ENCODE measurements around the gene ELMO1.

The ELMO1 gene

GRCh38 chr7:36855330-36855729 is 593.3 kb downstream of the ELMO1 start:
- no peaks in the 10 kb centered on the region for H3K27me3 ChIP-seq (replicated peaks in 2 of 5; ENCODE audit: control insufficient read depth in 4 of 5, insufficient read depth in 5 of 5, low read length in 4 of 5)
- H3K4me3 ChIP-seq (ENCODE audit: control insufficient read depth in 1 of 7, extremely low read depth in 1 of 7, insufficient read depth in 4 of 7, low read depth in 2 of 7, low read length in 6 of 7), result no peak overlapping the region
- peaks cover 0 to 6% (median 0%) of the 10 kb centered on the region in 4 experiments for H3K4me1 ChIP-seq (ENCODE audit: control extremely low read depth in 1 of 4, control insufficient read depth in 4 of 4, insufficient read depth in 4 of 4, low read length in 3 of 4)
- H3K9me3 ChIP-seq (ENCODE audit: control extremely low read depth in 1 of 5, control insufficient read depth in 4 of 5, insufficient read depth in 2 of 5, low read depth in 1 of 5, low read length in 4 of 5), result no peaks in the 10 kb centered on the region
- 96% methylated on average over 12 of the region's 15 CpGs for WGBS (ENCODE audit: insufficient coverage)
- H3K36me3 ChIP-seq (ENCODE audit: control insufficient read depth in 4 of 4, insufficient read depth in 4 of 4, low read length in 3 of 4), result peaks cover 37 to 78% (median 56%) of the 10 kb centered on the region in 4 experiments
- CTCF ChIA-PET, result interaction anchor here (1.1 to 1.3 kb wide), 2 partner anchors 8 to 327 kb away, joined by 3 read pairs; no protein-coding TSS in a partner anchor
- no peak overlapping the region for H3K27ac ChIP-seq (ENCODE audit: insufficient read depth in 1 of 2, low read depth in 1 of 2, low read length in 2 of 2, poor library complexity in 1 of 2, severe bottlenecking in 2 of 2)
- POLR2A ChIA-PET, result no interaction called here
- DNase-seq, result no peak

DNA sequence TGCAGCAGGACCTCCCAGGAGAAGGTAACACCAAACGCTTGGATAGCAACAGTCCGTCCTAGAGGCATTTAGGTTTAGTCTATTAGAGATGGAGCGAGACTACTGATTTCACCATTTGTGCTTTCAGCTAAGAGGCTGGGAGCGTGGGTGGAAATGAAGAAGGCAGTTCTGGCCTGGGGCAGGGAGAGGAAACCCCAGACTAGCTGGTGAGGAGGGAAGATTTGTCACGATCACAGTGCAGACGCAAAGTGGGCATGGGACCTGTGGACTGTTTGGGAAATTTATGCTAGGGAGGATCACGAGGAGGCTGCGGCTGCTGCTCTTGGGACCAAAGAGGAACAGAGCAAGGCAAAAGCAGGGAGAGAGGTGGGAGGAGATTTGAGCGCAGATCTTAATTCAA is 594.0 kb downstream of the ELMO1 start:
- H3K9me3 ChIP-seq (ENCODE audit: control extremely low read depth in 1 of 5, control insufficient read depth in 4 of 5, insufficient read depth in 2 of 5, low read depth in 1 of 5, low read length in 4 of 5), result no peaks in the 10 kb centered on the region
- POLR2A ChIA-PET, result no interaction called here
- H3K36me3 ChIP-seq (ENCODE audit: control insufficient read depth in 4 of 4, insufficient read depth in 4 of 4, low read length in 3 of 4), result peaks cover 35 to 71% (median 52%) of the 10 kb centered on the region in 4 experiments
- H3K27me3 ChIP-seq (replicated peaks in 2 of 5; ENCODE audit: control insufficient read depth in 4 of 5, insufficient read depth in 5 of 5, low read length in 4 of 5), result no peaks in the 10 kb centered on the region
- no peak overlapping the region for H3K4me3 ChIP-seq (ENCODE audit: control insufficient read depth in 1 of 7, extremely low read depth in 1 of 7, insufficient read depth in 4 of 7, low read depth in 2 of 7, low read length in 6 of 7)
- H3K27ac ChIP-seq (ENCODE audit: insufficient read depth in 1 of 2, low read depth in 1 of 2, low read length in 2 of 2, poor library complexity in 1 of 2, severe bottlenecking in 2 of 2), result no peak overlapping the region
- CTCF ChIA-PET, result interaction anchor here (1.3 kb wide), 1 partner anchor 9 kb away, joined by 3 read pairs; no protein-coding TSS in a partner anchor
- DNase-seq, result no peak
- peaks cover 0 to 6% (median 0%) of the 10 kb centered on the region in 4 experiments for H3K4me1 ChIP-seq (ENCODE audit: control extremely low read depth in 1 of 4, control insufficient read depth in 4 of 4, insufficient read depth in 4 of 4, low read length in 3 of 4)
- 99% methylated on average over 9 of the region's 9 CpGs for WGBS (ENCODE audit: insufficient coverage)

GRCh38 chr7:36852931-36853330 is 595.7 kb downstream of the ELMO1 start:
- peaks cover 0 to 6% (median 0%) of the 10 kb centered on the region in 4 experiments for H3K4me1 ChIP-seq (ENCODE audit: control extremely low read depth in 1 of 4, control insufficient read depth in 4 of 4, insufficient read depth in 4 of 4, low read length in 3 of 4)
- H3K9me3 ChIP-seq (ENCODE audit: control extremely low read depth in 1 of 5, control insufficient read depth in 4 of 5, insufficient read depth in 2 of 5, low read depth in 1 of 5, low read length in 4 of 5), result peaks cover 0 to 7% (median 1%) of the 10 kb centered on the region in 5 experiments
- H3K4me3 ChIP-seq (ENCODE audit: control insufficient read depth in 1 of 7, extremely low read depth in 1 of 7, insufficient read depth in 4 of 7, low read depth in 2 of 7, low read length in 6 of 7), result no peak overlapping the region
- no peak overlapping the region for H3K27ac ChIP-seq (ENCODE audit: insufficient read depth in 1 of 2, low read depth in 1 of 2, low read length in 2 of 2, poor library complexity in 1 of 2, severe bottlenecking in 2 of 2)
- no peak for DNase-seq
- no CpG with 5 or more reads among the region's 1 CpG for whole genome bisulfite sequencing (ENCODE audit: insufficient coverage)
- H3K27me3 ChIP-seq (replicated peaks in 2 of 5; ENCODE audit: control insufficient read depth in 4 of 5, insufficient read depth in 5 of 5, low read length in 4 of 5), result no peaks in the 10 kb centered on the region
- ChIA-PET POLR2A (no interaction called here), CTCF (no interaction called here)
- peaks cover 22 to 55% (median 42%) of the 10 kb centered on the region in 4 experiments for H3K36me3 ChIP-seq (ENCODE audit: control insufficient read depth in 4 of 4, insufficient read depth in 4 of 4, low read length in 3 of 4)

GRCh38 chr7:36852017-36852416 is 596.6 kb downstream of the ELMO1 start:
- H3K27me3 ChIP-seq (replicated peaks in 2 of 5; ENCODE audit: control insufficient read depth in 4 of 5, insufficient read depth in 5 of 5, low read length in 4 of 5), result no peaks in the 10 kb centered on the region
- peaks cover 17 to 46% (median 35%) of the 10 kb centered on the region in 4 experiments for H3K36me3 ChIP-seq (ENCODE audit: control insufficient read depth in 4 of 4, insufficient read depth in 4 of 4, low read length in 3 of 4)
- H3K4me1 ChIP-seq (ENCODE audit: control extremely low read depth in 1 of 4, control insufficient read depth in 4 of 4, insufficient read depth in 4 of 4, low read length in 3 of 4), result peaks cover 0 to 6% (median 0%) of the 10 kb centered on the region in 4 experiments
- ChIA-PET POLR2A (no interaction called here), CTCF (no interaction called here)
- H3K9me3 ChIP-seq (ENCODE audit: control extremely low read depth in 1 of 5, control insufficient read depth in 4 of 5, insufficient read depth in 2 of 5, low read depth in 1 of 5, low read length in 4 of 5), result peaks cover 0 to 15% (median 5%) of the 10 kb centered on the region in 5 experiments
- WGBS (ENCODE audit: insufficient coverage), result 90% methylated on average over 3 of the region's 5 CpGs
- H3K4me3 ChIP-seq (ENCODE audit: control insufficient read depth in 1 of 7, extremely low read depth in 1 of 7, insufficient read depth in 4 of 7, low read depth in 2 of 7, low read length in 6 of 7), result no peak overlapping the region
- no peak overlapping the region for H3K27ac ChIP-seq (ENCODE audit: insufficient read depth in 1 of 2, low read depth in 1 of 2, low read length in 2 of 2, poor library complexity in 1 of 2, severe bottlenecking in 2 of 2)
- peak in 2 of 3 donors; percentile 48 to 65 for DNase-seq

DNA sequence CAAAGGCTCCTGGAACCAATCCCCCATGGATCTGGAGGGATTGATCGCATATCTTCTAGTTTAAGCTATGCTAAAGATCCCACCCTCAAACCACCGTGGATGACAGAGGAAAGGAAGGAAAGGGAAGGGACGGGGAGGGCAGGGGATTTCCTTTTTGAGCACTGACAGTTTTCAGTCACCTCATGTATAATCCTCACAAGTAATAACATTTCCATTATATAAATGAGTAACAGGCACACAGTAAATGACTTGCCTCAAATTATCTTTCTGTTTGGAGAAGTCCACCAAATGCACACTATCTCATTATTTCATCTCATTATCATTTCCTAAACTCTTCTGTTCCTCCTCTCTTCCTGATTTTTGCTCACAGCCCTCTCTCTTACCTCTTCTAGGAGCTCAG is 597.3 kb downstream of the ELMO1 start:
- CTCF ChIA-PET, result no interaction called here
- DNase-seq, result peak in 1 of 3 donors; percentile 32
- Histone ChIP-seq H3K27ac (ENCODE audit: insufficient read depth in 1 of 2, low read depth in 1 of 2, low read length in 2 of 2, poor library complexity in 1 of 2, severe bottlenecking in 2 of 2) (no peak overlapping the region), H3K9me3 (ENCODE audit: control extremely low read depth in 1 of 5, control insufficient read depth in 4 of 5, insufficient read depth in 2 of 5, low read depth in 1 of 5, low read length in 4 of 5) (peaks cover 0 to 15% (median 5%) of the 10 kb centered on the region in 5 experiments), H3K4me1 (ENCODE audit: control extremely low read depth in 1 of 4, control insufficient read depth in 4 of 4, insufficient read depth in 4 of 4, low read length in 3 of 4) (peaks cover 0 to 6% (median 0%) of the 10 kb centered on the region in 4 experiments), H3K36me3 (ENCODE audit: control insufficient read depth in 4 of 4, insufficient read depth in 4 of 4, low read length in 3 of 4) (peaks cover 15 to 39% (median 30%) of the 10 kb centered on the region in 4 experiments), H3K4me3 (ENCODE audit: control insufficient read depth in 1 of 7, extremely low read depth in 1 of 7, insufficient read depth in 4 of 7, low read depth in 2 of 7, low read length in 6 of 7) (no peak overlapping the region), H3K27me3 (replicated peaks in 2 of 5; ENCODE audit: control insufficient read depth in 4 of 5, insufficient read depth in 5 of 5, low read length in 4 of 5) (no peaks in the 10 kb centered on the region)
- WGBS (ENCODE audit: insufficient coverage), result 33% methylated on average over 3 of the region's 3 CpGs
- POLR2A ChIA-PET, result no interaction called here

GRCh38 chr7:36847946-36848345 is 600.7 kb downstream of the ELMO1 start:
- ChIA-PET POLR2A (no interaction called here), CTCF (no interaction called here)
- H3K27me3 ChIP-seq (replicated peaks in 2 of 5; ENCODE audit: control insufficient read depth in 4 of 5, insufficient read depth in 5 of 5, low read length in 4 of 5), result no peaks in the 10 kb centered on the region
- DNase-seq, result no peak
- WGBS (ENCODE audit: insufficient coverage), result 82% methylated on average over 1 of the region's 4 CpGs
- H3K4me3 ChIP-seq (ENCODE audit: control insufficient read depth in 1 of 7, extremely low read depth in 1 of 7, insufficient read depth in 4 of 7, low read depth in 2 of 7, low read length in 6 of 7), result no peak overlapping the region
- peaks cover 0 to 15% (median 5%) of the 10 kb centered on the region in 5 experiments for H3K9me3 ChIP-seq (ENCODE audit: control extremely low read depth in 1 of 5, control insufficient read depth in 4 of 5, insufficient read depth in 2 of 5, low read depth in 1 of 5, low read length in 4 of 5)
- peaks cover 0 to 6% (median 0%) of the 10 kb centered on the region in 4 experiments for H3K4me1 ChIP-seq (ENCODE audit: control extremely low read depth in 1 of 4, control insufficient read depth in 4 of 4, insufficient read depth in 4 of 4, low read length in 3 of 4)
- peaks cover 2 to 6% (median 3%) of the 10 kb centered on the region in 4 experiments for H3K36me3 ChIP-seq (ENCODE audit: control insufficient read depth in 4 of 4, insufficient read depth in 4 of 4, low read length in 3 of 4)
- H3K27ac ChIP-seq (ENCODE audit: insufficient read depth in 1 of 2, low read depth in 1 of 2, low read length in 2 of 2, poor library complexity in 1 of 2, severe bottlenecking in 2 of 2), result no peak overlapping the region

DNA sequence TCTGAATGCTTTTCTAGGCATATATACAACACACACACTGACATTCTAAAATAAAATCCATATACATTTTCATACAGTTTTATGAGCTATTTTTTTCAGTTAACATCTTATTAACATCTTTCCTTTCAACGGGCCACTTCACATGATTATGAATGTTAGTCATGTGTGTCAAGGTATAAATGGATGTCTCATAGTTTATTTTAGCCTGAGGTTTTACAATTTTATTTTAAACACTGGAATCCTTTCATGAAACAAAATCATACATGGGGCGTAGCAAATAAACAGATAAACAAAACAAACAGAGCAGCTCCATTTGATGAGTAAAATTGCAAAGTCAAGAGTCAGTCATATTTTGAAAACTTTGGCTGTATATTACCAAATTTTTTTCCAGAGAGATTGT is 604.3 kb downstream of the ELMO1 start:
- CTCF ChIA-PET, result no interaction called here
- Histone ChIP-seq H3K27ac (ENCODE audit: insufficient read depth in 1 of 2, low read depth in 1 of 2, low read length in 2 of 2, poor library complexity in 1 of 2, severe bottlenecking in 2 of 2) (no peak overlapping the region), H3K4me1 (ENCODE audit: control extremely low read depth in 1 of 4, control insufficient read depth in 4 of 4, insufficient read depth in 4 of 4, low read length in 3 of 4) (peaks cover 0 to 2% (median 0%) of the 10 kb centered on the region in 4 experiments), H3K9me3 (ENCODE audit: control extremely low read depth in 1 of 5, control insufficient read depth in 4 of 5, insufficient read depth in 2 of 5, low read depth in 1 of 5, low read length in 4 of 5) (peaks cover 0 to 15% (median 5%) of the 10 kb centered on the region in 5 experiments), H3K36me3 (ENCODE audit: control insufficient read depth in 4 of 4, insufficient read depth in 4 of 4, low read length in 3 of 4) (no peaks in the 10 kb centered on the region), H3K27me3 (replicated peaks in 2 of 5; ENCODE audit: control insufficient read depth in 4 of 5, insufficient read depth in 5 of 5, low read length in 4 of 5) (no peaks in the 10 kb centered on the region), H3K4me3 (ENCODE audit: control insufficient read depth in 1 of 7, extremely low read depth in 1 of 7, insufficient read depth in 4 of 7, low read depth in 2 of 7, low read length in 6 of 7) (no peak overlapping the region)
- POLR2A ChIA-PET, result no interaction called here
- DNase-seq, result no peak
- no CpG with 5 or more reads among the region's 2 CpGs for WGBS (ENCODE audit: insufficient coverage)
